ENCODE data around the gene TSN.
"Not testable (repeated sequence)": the region's sequence is repeated elsewhere in the genome, so short reads cannot be mapped to it uniquely, and the experiment has no call there.

TSN gene

GRCh38 chr2:121755237-121756111 is at the start of gene TSN:
TSN (plus strand) TSS chr2:121755651; CDS start chr2:121755780, 129 bp downstream.
- peak; percentile 70 for DNase-seq

- DNase-seq: no peak
Observed at GRCh38 chr2:121705958-121706357, 49.5 kb upstream of the TSN start.

- no peak for DNase-seq
Observed at GRCh38 chr2:121707344-121707919, 48.0 kb upstream of the TSN start.

GRCh38 chr2:121707920-121708361 is 47.5 kb upstream of the TSN start:
- DNase-seq: no peak

- no peak for DNase-seq
Observed at GRCh38 chr2:121709776-121710469, 45.5 kb upstream of the TSN start.

GRCh38 chr2:121710470-121711170 is 44.8 kb upstream of the TSN start:
- DNase-seq: no peak

GRCh38 chr2:121711481-121711880 is 44.0 kb upstream of the TSN start:
- DNase-seq: not testable (repeated sequence)

- no peak for DNase-seq
Observed at GRCh38 chr2:121716126-121716525, 39.3 kb upstream of the TSN start.

- no peak for DNase-seq
Observed at GRCh38 chr2:121717529-121717928, 37.9 kb upstream of the TSN start.

- no peak for DNase-seq
Observed at GRCh38 chr2:121721926-121722325, 33.5 kb upstream of the TSN start.

GRCh38 chr2:121722479-121722878 is 33.0 kb upstream of the TSN start:
- no peak for DNase-seq

GRCh38 chr2:121723316-121723715 is 32.1 kb upstream of the TSN start:
- DNase-seq: no peak

GRCh38 chr2:121727332-121727731 is 28.1 kb upstream of the TSN start:
- no peak for DNase-seq

- no peak for DNase-seq
Observed at GRCh38 chr2:121727950-121728349, 27.5 kb upstream of the TSN start.

- DNase-seq: no peak
Observed at GRCh38 chr2:121731366-121731765, 24.1 kb upstream of the TSN start.

GRCh38 chr2:121734544-121734943 is 20.9 kb upstream of the TSN start:
- not testable (repeated sequence) for DNase-seq

- no peak for DNase-seq
Observed at GRCh38 chr2:121735518-121736074, 19.9 kb upstream of the TSN start.

GRCh38 chr2:121736140-121736461 is 19.4 kb upstream of the TSN start:
- no peak for DNase-seq

GRCh38 chr2:121736462-121737336 is 18.8 kb upstream of the TSN start, which contains the start of gene NIFK:
NIFK (minus strand) TSS chr2:121736875; CDS start chr2:121736850, 25 bp downstream.
- DNase-seq: peak; percentile 87

GRCh38 chr2:121740973-121741372 is 14.5 kb upstream of the TSN start:
- DNase-seq: no peak

- no peak for DNase-seq
Observed at GRCh38 chr2:121741450-121741849, 14.0 kb upstream of the TSN start.

GRCh38 chr2:121746071-121746578 is 9.3 kb upstream of the TSN start:
- no peak for DNase-seq

Data from SIG-M5 (cell line).